Neural progenitor cell (in vitro differentiated cells): Measurements from ENCODE around the gene TFPI.
"Not testable (repeated sequence)": the region's sequence is repeated elsewhere in the genome, so short reads cannot be mapped to it uniquely, and the experiment has no call there.

ENCODE experiments used
- CTCF ChIP-seq: fragments of 200-600 bp; sonication (generic); IDR thresholded peaks from 2 replicates; pipeline ENCODE4 v1.5.1; 2017; ENCODE audit warnings: antibody characterized with exemption, mild to moderate bottlenecking
- EZH2 ChIP-seq: fragments of 200-600 bp; sonication (generic); IDR thresholded peaks from 2 replicates; pipeline ENCODE4 v1.6.1; 2017; ENCODE audit warnings: antibody characterized with exemption, mild to moderate bottlenecking, moderate library complexity

GRCh38 chr2:187516630-187517510 is 37.4 kb downstream of the TFPI start:
- not testable (repeated sequence) for TF ChIP-seq CTCF, EZH2
